Embryonic facial prominence (tissue), 1 donor: ENCODE results near the gene CALML3.

Source experiments
- DNase-seq: peaks from one replicate; pipeline ENCODE4 v3.0.0-alpha.2; 2016; ENCODE audit errors: extremely low spot score

Gene CALML3

DNA sequence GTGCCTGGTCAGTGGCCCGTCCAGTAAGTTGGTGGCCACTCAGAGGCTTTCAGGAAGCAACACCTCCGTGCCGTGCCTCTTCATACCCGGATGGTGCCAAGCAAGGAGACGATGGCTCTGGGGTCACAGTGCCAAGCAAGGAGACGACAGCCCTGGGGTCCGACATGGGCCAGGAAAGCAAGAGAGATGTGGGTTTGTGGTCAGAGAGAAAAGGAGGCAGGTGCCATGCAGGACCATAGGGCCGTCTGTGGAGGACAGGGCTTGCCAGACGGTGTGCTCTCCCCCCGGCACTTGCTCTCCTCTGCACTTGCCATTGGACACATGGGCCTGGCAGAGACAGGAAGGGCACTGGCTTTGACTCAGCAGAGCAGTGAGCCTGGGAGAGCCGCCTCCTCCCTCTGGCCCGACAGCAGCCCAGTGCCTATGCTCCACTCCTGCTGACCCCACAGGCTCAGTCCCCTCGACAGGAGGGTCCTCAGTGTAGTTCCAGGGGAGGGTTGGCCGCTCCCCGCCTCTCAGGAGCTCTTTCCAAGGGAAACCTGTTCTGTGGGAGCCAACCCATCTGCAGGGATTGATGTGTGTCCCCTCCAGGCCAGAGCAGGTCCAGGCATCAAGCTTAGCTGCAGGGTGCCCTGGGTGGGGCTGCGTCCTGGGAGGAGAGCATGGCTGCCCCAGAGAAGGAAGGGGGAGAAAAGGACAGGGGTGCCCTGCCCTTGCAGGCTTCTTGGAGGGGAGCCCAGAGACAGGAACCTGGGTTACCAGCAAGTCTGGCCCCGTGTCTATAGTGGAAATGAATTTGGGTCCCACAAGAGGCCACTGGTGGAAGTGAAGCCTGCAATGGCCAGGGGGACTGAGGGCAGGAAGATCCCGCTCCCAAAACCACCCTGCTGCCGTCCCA, 17.8 kb upstream of the CALML3 start:
- no peak for DNase-seq

DNA sequence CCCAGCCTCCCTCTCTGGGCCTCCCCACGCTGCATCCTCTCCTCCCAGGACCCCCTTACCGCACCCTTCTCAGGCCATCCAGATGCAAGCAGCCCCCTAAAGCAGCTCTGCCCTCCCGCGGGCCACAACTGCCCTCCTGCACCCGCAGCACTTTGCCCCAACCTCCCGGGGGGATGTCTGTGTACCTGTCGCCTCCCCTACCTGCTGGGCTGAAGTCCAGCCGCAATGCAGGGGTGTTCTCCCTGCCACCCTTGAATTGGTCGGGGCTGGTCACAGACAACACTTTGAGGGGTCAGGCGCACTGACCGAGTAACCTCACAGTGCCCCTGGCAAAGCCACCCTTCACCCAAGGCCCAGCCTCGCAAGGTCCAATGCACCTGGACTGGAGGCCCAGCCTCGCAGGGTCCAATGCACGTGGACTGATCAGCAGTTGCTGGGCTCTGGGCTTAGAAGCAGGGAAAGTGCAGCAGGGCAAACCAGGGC, 17.1 kb upstream of the CALML3 start:
- no peak for DNase-seq

DNA sequence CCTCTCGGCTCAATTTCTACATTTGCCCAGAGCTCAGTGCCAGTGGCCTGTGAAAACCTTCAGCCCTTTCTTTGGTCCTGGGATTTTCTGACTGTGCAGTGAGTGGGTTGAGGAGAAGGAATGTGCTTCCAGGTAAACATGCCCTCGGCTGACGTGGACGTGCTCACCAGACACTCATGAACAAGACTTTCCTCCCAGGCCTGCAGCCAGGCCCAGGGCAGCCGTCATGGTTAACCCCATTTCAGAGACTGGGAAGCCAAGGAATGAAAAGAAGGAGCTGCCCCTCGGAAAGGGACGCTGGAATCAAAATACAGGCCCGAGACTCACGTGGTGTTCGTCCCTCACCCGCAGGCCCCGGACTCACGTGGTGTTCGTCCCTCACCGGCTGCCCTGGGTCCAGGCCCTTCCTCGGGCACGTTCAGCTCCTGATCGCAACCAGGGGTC, 16.6 kb upstream of the CALML3 start:
- no peak for DNase-seq

DNA sequence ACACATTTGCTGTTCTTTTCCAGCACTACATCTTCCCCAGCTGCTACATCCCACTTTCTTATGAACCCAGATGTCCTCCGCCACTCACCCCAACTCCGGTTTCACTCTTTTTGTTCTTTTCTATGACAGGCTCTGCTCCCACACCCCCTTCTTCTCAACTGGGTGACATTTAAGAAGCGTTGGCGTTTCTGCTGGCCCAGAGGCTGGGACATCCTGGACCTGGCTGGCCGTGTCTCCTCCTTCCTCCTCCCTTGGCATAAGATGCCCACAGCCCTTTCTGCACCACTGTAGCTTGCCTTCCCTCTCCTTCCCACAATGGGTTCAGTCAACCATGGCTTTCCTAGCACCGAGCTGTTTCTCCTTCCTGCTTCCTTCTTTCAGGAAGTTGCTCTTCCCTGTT, 16.0 kb upstream of the CALML3 start:
- DNase-seq: no peak

GRCh38 chr10:5509236-5509635, 15.5 kb upstream of the CALML3 start:
- DNase-seq: no peak

DNA sequence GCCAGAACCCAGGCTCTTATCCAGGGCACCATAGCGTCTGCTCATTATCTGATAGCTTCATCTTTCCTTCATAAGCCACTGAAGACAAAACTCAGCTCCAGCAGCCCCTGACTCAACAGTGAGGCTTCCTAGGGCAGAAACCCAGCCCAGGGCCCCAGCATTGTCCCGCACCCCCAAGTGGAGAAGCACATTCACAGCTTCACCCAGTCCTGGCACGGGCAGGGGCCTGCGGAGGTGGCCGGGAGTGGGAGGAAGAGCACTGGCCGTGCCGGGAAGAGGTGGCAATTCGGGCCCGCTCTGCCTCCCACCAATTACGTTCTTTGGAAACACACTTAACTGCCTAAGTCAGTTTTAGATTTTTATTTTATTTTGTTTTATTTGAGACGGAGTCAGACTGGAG, 15.1 kb upstream of the CALML3 start:
- no peak for DNase-seq

GRCh38 chr10:5510281-5511072, 14.3 kb upstream of the CALML3 start:
- no peak for DNase-seq

- DNase-seq: no peak
Observed at GRCh38 chr10:5511231-5511884, 13.4 kb upstream of the CALML3 start.

- no peak for DNase-seq
Observed at GRCh38 chr10:5511885-5512280, 12.9 kb upstream of the CALML3 start.

GRCh38 chr10:5512331-5512730, 12.4 kb upstream of the CALML3 start:
- no peak for DNase-seq

- no peak for DNase-seq
Observed at GRCh38 chr10:5512881-5513612, 11.7 kb upstream of the CALML3 start.

DNA sequence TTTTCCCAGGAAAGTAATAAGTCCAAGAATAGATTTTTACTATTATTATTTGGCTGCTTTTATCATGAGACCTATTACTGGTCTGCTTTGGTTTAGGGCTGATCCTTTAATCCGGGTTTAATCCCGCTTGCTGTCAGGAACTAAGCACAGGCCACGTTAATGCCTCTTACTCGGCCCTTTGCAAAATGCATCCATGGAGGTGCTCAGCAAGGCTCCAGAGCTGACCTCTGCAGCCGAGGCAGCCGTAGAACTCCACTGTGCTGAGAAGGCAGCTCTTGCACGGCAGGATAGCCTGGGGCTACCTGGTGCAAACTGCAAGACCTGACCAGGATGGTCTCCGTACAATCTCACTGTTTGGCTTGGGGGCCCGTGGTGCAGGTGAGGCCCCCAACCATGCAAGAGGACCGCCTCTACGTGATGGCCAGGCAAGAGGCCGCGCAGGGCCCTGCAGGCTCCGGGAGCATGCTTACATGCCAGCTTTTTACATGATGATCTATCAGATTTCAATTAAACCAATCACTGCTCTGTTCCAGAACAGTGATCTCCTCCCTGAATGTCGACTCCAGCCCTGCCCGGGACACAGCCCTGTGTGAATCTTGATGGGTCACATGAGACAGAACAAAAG, 10.4 kb upstream of the CALML3 start:
- DNase-seq: no peak

DNA sequence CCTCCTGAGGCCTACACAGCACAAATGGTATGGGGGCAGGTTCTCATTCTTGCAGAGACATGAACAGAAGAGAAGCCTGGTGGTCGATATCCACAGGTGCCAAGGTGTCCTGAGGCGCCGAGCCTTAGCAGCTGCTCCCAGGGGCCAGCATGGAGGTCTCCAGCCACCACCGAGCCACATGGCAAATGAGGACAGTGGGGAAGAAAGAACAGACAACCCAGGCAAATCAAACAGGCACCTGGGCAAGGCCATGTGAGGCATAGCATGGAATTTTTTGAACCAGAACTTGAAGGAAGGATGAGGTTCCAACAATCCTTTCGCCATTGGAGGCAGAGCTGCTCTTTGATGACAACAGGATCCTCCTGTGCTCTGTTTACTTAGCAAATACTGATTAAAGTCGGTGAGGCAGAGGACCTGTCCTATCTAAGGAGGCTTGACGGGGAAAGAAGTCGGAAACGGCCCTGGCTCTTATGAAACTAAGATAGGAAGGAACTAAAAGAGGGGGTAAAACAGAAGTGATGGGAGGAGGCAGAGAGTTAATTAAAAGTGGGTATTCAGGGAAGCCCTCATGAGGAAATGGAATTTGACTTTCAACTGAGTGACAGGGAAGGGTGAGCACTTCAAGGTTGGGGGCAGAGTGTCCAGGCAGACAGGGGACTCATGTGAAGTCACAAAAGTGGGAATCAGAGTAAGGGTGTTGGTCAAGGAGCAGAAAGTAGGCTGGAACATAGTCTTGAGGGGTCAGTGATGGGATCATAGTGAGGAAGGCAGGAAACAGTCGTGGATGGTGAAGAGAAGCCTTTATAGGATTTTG, 8.6 kb upstream of the CALML3 start:
- no peak for DNase-seq

- DNase-seq: no peak
Observed at GRCh38 chr10:5517546-5517945, 7.2 kb upstream of the CALML3 start.

- no peak for DNase-seq
Observed at GRCh38 chr10:5518143-5518542, 6.6 kb upstream of the CALML3 start.

DNA sequence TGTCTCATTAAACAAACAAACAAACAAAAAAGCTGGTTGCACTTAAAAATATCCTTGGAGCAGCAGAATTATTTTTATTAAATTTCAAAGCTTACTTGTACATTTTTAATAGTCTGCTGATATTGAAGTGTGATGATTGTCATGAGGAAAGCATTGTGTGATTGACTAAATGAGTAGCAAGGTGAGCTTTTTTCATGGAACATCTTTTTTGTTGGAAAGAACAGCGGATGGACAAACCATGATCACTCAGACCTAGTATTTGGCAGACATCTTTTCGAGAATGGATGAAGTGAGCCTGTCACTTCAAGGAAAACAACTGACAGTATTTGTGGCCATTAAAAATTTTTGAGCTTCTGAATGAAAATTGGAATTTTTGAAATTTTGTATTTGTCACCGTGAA, 5.7 kb upstream of the CALML3 start:
- no peak for DNase-seq

DNA sequence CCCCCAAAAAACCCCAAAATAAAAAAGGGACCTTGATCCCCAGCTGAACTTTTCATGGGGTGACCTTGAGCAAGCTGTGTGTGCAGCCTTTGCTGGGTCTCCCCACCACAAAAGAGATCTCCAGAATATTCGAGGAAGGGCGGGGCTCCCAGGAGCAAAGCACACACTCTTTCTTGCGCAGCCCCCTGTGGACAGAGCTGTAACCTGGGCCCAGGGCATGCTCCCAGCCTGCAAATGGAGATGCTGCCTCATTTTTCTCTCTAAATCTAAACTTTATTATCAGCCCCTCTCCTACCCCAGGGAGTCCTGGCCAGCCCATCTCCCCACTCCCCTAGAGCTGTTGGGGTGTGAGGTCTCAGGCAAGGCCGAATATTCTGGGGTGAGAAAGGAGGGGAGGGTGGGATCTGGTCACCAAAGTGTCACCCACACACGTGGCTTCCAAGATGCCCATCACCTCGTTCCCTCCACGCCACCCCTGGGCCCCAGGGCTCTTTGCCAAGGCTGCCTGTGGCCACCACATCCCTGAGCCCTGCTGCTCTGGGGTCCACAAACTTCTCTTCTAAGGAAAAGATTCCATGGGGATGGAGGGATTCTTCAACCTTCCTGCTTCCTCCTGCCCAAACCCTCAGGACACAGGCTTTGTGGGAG, 1.7 kb upstream of the CALML3 start:
- no peak for DNase-seq

GRCh38 chr10:5523796-5524574, 776 bp upstream of the CALML3 start:
- DNase-seq: no peak
